K562 (cell line): ENCODE results near the gene MICU1. TPM values are rescaled to one million over a fixed set of nuclear protein-coding genes. Genes with fewer than 3 reads are reported as not detected.

ENCODE experiments used
- ATAC-seq: fragments of 200-7000 bp; cut with Tn5 transposase; 3 replicates; pipeline ENCODE4 v1.9.1; 2020; ENCODE audit warnings: moderate library complexity
- BruUV-seq: library from RNA; stranded (reverse); fragments of 400-500 nt; replicated peaks from 2 replicates; lab custom pipeline; 2021; lab: Mats Ljungman, UMichigan
- CTCF ChIA-PET: fragments of 300-600 bp; formaldehyde crosslinking; extraction: SDS; loops from one replicate; lab custom pipeline; 2021; ENCODE audit warnings: low intra/inter-chr PET ratio; lab: Yijun Ruan, JAX
- POLR2A ChIA-PET: fragments of 300-600, 350-650 bp; sonication (Branson Sonifier 250); formaldehyde crosslinking; extraction: SDS; loops from one replicate; lab custom pipeline; 2021; ENCODE audit warnings: antibody characterized with exemption, inconsistent platforms; lab: Yijun Ruan, JAX
- DNase-seq, 4 experiments: peaks; one replicate each; pipeline versions ENCODE4 v3.0.0 to v3.0.0-alpha.2; 2011 to 2018; ENCODE audit warnings: low spot score in 3 of 4, mixed read lengths in 3 of 4; ENCODE audit errors: extremely low read depth in 1 of 4
- FAIRE-seq: peaks from 2 replicates; lab custom pipeline; 2011; peaks lifted over from hg19 to GRCh38; lab: Jason Lieb, UNC
- H2AFZ ChIP-seq: 2 replicates; pipeline ENCODE4 v1.6.0; 2011; ENCODE audit warnings: low read depth, low read length, control low read depth, inconsistent platforms
- H3K27ac ChIP-seq: fragments of 200-600 bp; 3 replicates; pipeline ENCODE4 v1.8.0; 2011; ENCODE audit warnings: low read depth, mild to moderate bottlenecking, control low read depth, inconsistent platforms, low read length, moderate library complexity, mixed read lengths; ENCODE audit errors: extremely low read depth
- H3K27me3 ChIP-seq, 2 experiments: fragments of 300-600 bp in 1 of 2; 2 replicates in 1 of 2; 3 replicates in 1 of 2; pipeline versions ENCODE4 v1.6.0 to v1.8.0; 2011; ENCODE audit warnings: inconsistent platforms in 2 of 2, low read length in 2 of 2, mild to moderate bottlenecking in 1 of 2, mixed read lengths in 1 of 2, moderate library complexity in 1 of 2; ENCODE audit not compliant: control insufficient read depth in 2 of 2, insufficient read depth in 2 of 2
- H3K36me3 ChIP-seq: fragments of 300-600 bp; 3 replicates; pipeline ENCODE4 v1.8.0; 2011; ENCODE audit warnings: mild to moderate bottlenecking, low read length, inconsistent platforms; ENCODE audit not compliant: control insufficient read depth, insufficient read depth
- H3K4me1 ChIP-seq, 2 experiments: fragments of 200-600 bp in 1 of 2; replicated peaks in 1 of 2; 2 replicates in 1 of 2; 3 replicates in 1 of 2; pipeline versions ENCODE4 v1.5.1 to v1.8.0; 2011; ENCODE audit warnings: inconsistent platforms in 2 of 2, low read length in 2 of 2, mild to moderate bottlenecking in 1 of 2, mixed read lengths in 1 of 2, moderate library complexity in 1 of 2; ENCODE audit not compliant: control insufficient read depth in 2 of 2, insufficient read depth in 2 of 2
- H3K4me2 ChIP-seq: 2 replicates; pipeline ENCODE4 v1.6.1; 2011; ENCODE audit warnings: low read length, control low read depth, inconsistent platforms, mixed read lengths; ENCODE audit not compliant: insufficient read depth
- H3K4me3 ChIP-seq: fragments of 200-600 bp; sonication (generic), shearing (Covaris generic); 2 replicates; pipeline ENCODE4 v1.5.1; 2016; ENCODE audit warnings: control low read depth, inconsistent platforms
- H3K79me2 ChIP-seq: fragments of 200-600 bp; 3 replicates; pipeline ENCODE4 v1.8.0; 2011; ENCODE audit warnings: low read length, inconsistent platforms; ENCODE audit not compliant: control insufficient read depth, insufficient read depth
- H3K9ac ChIP-seq, 2 experiments: 2 replicates each; pipeline versions ENCODE4 v1.6.0 to v1.6.1; 2011; ENCODE audit warnings: low read depth in 2 of 2, low read length in 2 of 2, control low read depth in 1 of 2, inconsistent platforms in 1 of 2, mild to moderate bottlenecking in 1 of 2, mixed read lengths in 1 of 2; ENCODE audit not compliant: insufficient read depth in 1 of 2
- H3K9me1 ChIP-seq: one replicate; pipeline ENCODE4 v1.6.0; 2011; ENCODE audit warnings: inconsistent platforms, mild to moderate bottlenecking, low read length, moderate library complexity; ENCODE audit not compliant: control insufficient read depth, insufficient read depth
- H3K9me3 ChIP-seq: replicated peaks from 2 replicates; pipeline ENCODE4 v1.5.1; 2011; ENCODE audit warnings: low read depth, low read length, inconsistent platforms; ENCODE audit not compliant: control insufficient read depth, insufficient read depth
- H4K20me1 ChIP-seq: replicated peaks from 2 replicates; pipeline ENCODE4 v1.6.1; 2011; ENCODE audit warnings: low read length, inconsistent platforms, mixed read lengths; ENCODE audit not compliant: control insufficient read depth, insufficient read depth
- BCL6 ChIP-seq: fragments of 250-450 bp; sonication (Bioruptor Pico); IDR thresholded peaks from 2 replicates; pipeline ENCODE4 v1.4.0; 2020
- HMG20B ChIP-seq: fragments of 250-450 bp; sonication (Bioruptor Pico); IDR thresholded peaks from 2 replicates; pipeline ENCODE4 v1.5.0; 2021; ENCODE audit warnings: mild to moderate bottlenecking
- HNRNPL ChIP-seq: fragments of 200-400 bp; formaldehyde crosslinking; IDR thresholded peaks from 2 replicates; pipeline ENCODE4 v1.6.1; 2017; ENCODE audit warnings: low read depth, mild to moderate bottlenecking, low read length
- KAT2B ChIP-seq: IDR thresholded peaks from one replicate; pipeline ENCODE4 v1.6.1; 2012; ENCODE audit warnings: low read depth, mild to moderate bottlenecking, control low read depth, inconsistent platforms, low read length, moderate library complexity
- MCM5 ChIP-seq: fragments of 450-650 bp; IDR thresholded peaks from 2 replicates; pipeline ENCODE4 v1.6.1; 2016; ENCODE audit warnings: low read depth
- NR1H2 ChIP-seq: sonication (generic); formaldehyde crosslinking; IDR thresholded peaks from 2 replicates; pipeline ENCODE4 v1.4.0; 2020; ENCODE audit warnings: mild to moderate bottlenecking, missing genetic modification reagents
- POLR2H ChIP-seq: IDR thresholded peaks from 2 replicates; pipeline ENCODE4 v1.6.1; 2016; ENCODE audit warnings: missing genetic modification characterization, low read depth, mild to moderate bottlenecking, control low read depth, missing compliant biosample characterization, moderate library complexity
- SETDB1 ChIP-seq: IDR thresholded peaks from one replicate; pipeline ENCODE4 v1.6.1; 2012; ENCODE audit warnings: low read length, control low read depth, inconsistent platforms
- SIRT6 ChIP-seq: IDR thresholded peaks from one replicate; pipeline ENCODE4 v1.6.1; 2012; ENCODE audit warnings: low read depth, mild to moderate bottlenecking, control low read depth, inconsistent platforms, low read length, moderate library complexity
- TBL1XR1 ChIP-seq, 2 experiments: IDR thresholded peaks; 2 replicates each; pipeline ENCODE4 v1.6.1; 2012; ENCODE audit warnings: improper control_type of control experiment in 2 of 2, low read length in 2 of 2, mild to moderate bottlenecking in 1 of 2
- TCF3 ChIP-seq: sonication (generic); formaldehyde crosslinking; IDR thresholded peaks from 2 replicates; pipeline ENCODE4 v1.4.0; 2020; ENCODE audit warnings: mild to moderate bottlenecking, missing genetic modification reagents
- ZNF12 ChIP-seq: sonication (generic); formaldehyde crosslinking; IDR thresholded peaks from 2 replicates; pipeline ENCODE4 v1.4.0; 2020; ENCODE audit warnings: mild to moderate bottlenecking, missing genetic modification reagents
- ZNF551 ChIP-seq: fragments of 250-450 bp; sonication (Bioruptor Pico); IDR thresholded peaks from 2 replicates; pipeline ENCODE4 v1.5.0; 2021; ENCODE audit warnings: mild to moderate bottlenecking, moderate library complexity
- WGBS: fragments of 100-300 bp; shearing (Covaris generic); methylation state at CpG from one replicate; pipeline ENCODE4 v1.1.6; 2016; ENCODE audit warnings: low coverage, mixed read lengths; ENCODE audit not compliant: insufficient coverage; ENCODE audit errors: missing lambda C conversion rate; 5-methylcytosine and 5-hydroxymethylcytosine counted together
- in situ Hi-C: fragments of 300-500 bp; cut with MboI; formaldehyde crosslinking; loops from 4 replicates; pipeline ENCODE4 v1.15.0; 2018; ENCODE audit warnings: inconsistent platforms, mixed read lengths
- intact Hi-C: fragments of 100-400 bp; cut with micrococcal nuclease; formaldehyde crosslinking; loops from 2 replicates; pipeline ENCODE4 v1.14.2; 2022
- polyA plus RNA-seq, 8 experiments: library from polyadenylated mRNA; depleted of rRNA in 4 of 8; stranded (reverse) in 5 of 8; unstranded in 3 of 8; fragments of >200 nt; fragmentation: Nextera tagmentation in 2 of 8; fragmentation: Illumina TruSeq in 1 of 8; extraction: Ambion mirVana in 2 of 8; extraction: Trizol in 1 of 8; gene quantifications; 2 replicates each; pipeline versions ENCODE4 v1.2.1 to v1.2.3, GENCODE V29; 2011 to 2014; ENCODE audit warnings: inconsistent platforms in 1 of 8, missing spikeins in 1 of 8
- total RNA-seq, 7 experiments: library from RNA; depleted of rRNA in 6 of 7; stranded (reverse); fragments of >200 nt in 6 of 7; fragmentation: Illumina TruSeq in 2 of 7; extraction: Trizol in 2 of 7; gene quantifications; 2 replicates each; pipeline versions ENCODE4 v1.2.1 to v1.2.3, GENCODE V29; 2011 to 2021; ENCODE audit warnings: low replicate concordance in 1 of 7
- TF ChIP-seq, protein P1 (sequence below): fragments of 450-650 bp; IDR thresholded peaks from 2 replicates; pipeline ENCODE4 v1.6.1; 2016; ENCODE audit warnings: low read depth

MICU1 gene
- total and polyA plus RNA-seq, 9 of the 15 experiments (the other 6 are each of a cell fraction or from before 2014, with no cell fraction given): 29.3 to 76.8 (median 48.4) TPM

DNA sequence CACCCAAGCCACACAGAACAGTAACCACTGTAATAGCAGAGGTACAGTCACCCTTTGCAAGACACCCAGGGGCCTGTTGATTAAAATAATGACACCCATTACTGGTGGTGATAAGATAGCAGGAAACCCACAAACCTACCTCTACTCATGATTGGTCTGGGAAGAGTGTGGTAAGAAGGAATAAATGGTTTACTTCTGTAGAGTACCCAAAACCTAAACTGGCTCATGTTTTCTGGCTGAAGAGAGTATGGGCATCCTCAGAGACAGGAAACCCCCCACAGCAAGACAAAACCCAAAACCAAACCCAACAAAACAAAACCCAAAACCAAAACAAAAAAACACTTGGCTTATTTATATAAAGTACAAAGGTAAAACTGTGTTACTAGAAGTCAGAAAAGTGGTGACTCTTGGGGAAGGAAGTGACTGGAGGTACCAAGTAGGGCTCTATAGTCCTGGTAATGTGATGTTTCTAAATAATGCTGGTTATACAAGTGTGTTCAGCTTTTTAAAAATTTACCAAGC, 255.6 kb downstream of the MICU1 start (continued):
- no peak for TF ChIP-seq NR1H2

DNA sequence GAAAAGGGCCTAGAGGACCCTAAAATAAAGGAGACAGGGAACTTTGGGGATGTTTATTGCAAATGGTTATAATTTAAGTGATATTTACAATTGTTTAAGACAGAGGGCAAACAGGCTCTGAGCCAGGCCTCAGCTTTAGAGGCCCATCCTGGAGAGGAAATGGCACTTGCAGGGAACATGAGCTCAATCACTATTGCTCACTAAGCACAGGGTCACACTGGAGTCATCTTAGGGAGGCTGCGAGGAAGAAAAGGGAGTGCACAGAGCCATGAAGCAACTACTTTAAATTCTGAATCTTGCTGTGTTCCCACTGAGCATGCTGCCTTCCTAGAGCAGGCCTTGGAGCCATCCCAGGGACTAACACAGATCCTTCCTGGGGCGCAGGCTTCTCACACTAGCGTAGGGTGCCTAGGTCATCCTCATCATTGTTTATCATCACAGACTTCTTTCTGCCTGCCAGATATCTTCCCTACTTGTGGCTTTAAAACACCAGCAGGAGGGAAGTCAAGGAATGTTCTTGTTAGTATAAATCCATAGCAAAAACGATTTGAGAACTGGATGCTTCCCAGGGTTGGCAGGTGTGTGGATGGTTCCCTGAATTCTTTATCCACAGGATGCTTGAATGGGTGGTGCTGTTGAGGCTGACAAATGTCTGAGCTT, 258.4 kb downstream of the MICU1 start:
- Histone ChIP-seq H3K9ac (no peak overlapping the region), H2AFZ (no peak overlapping the region), H3K27ac (no peak overlapping the region), H3K27me3 (no peaks in the 10 kb centered on the region), H3K4me1 (peaks cover 9 to 11% of the 10 kb centered on the region in 2 experiments; a peak in 4 of 5 replicates), H4K20me1 (no peaks in the 10 kb centered on the region), H3K9me3 (no peaks in the 10 kb centered on the region), H3K4me3 (no peak overlapping the region), H3K9me1 (no peaks in the 10 kb centered on the region), H3K36me3 (peaks cover 30% of the 10 kb centered on the region; the same call in 2 of the 3 replicates), H3K79me2 (no peaks in the 10 kb centered on the region), H3K4me2 (no peak overlapping the region)
- DNase-seq: no peak
- ChIA-PET POLR2A (no interaction called here), CTCF (no interaction called here)
- FAIRE-seq: no peak
- in situ Hi-C loops: loop anchor here (10.0 kb wide), 1 partner anchor 697 kb away; no protein-coding TSS in a partner anchor
- intact Hi-C loops: loop anchor here (10.0 kb wide), 1 partner anchor 327 kb away; the partner anchor contains the start of gene MCU
- BruUV-seq: TSS peak; percentile 74
- 65% methylated on average over 4 of the region's 4 CpGs for WGBS
- ATAC-seq: no peak
- no peak for TF ChIP-seq MCM5
- TF ChIP-seq BCL6 (CRISPR knock-in tag): no peak
- no peak for TF ChIP-seq TBL1XR1 (IDR thresholded peaks at IDR 0.05; ENCODE audit: low read length in 2 of 2)
- no peak for TF ChIP-seq SETDB1
- TF ChIP-seq KAT2B: no peak
- TF ChIP-seq SIRT6: no peak
- TF ChIP-seq ZNF12 (CRISPR knock-in tag): no peak
- no peak for TF ChIP-seq POLR2H (tag)
- TF ChIP-seq TCF3 (CRISPR knock-in tag): no peak
- TF ChIP-seq HMG20B (CRISPR knock-in tag): no peak
- no peak for TF ChIP-seq HNRNPL
- no peak for TF ChIP-seq ZNF551
- TF ChIP-seq, protein P1, sequence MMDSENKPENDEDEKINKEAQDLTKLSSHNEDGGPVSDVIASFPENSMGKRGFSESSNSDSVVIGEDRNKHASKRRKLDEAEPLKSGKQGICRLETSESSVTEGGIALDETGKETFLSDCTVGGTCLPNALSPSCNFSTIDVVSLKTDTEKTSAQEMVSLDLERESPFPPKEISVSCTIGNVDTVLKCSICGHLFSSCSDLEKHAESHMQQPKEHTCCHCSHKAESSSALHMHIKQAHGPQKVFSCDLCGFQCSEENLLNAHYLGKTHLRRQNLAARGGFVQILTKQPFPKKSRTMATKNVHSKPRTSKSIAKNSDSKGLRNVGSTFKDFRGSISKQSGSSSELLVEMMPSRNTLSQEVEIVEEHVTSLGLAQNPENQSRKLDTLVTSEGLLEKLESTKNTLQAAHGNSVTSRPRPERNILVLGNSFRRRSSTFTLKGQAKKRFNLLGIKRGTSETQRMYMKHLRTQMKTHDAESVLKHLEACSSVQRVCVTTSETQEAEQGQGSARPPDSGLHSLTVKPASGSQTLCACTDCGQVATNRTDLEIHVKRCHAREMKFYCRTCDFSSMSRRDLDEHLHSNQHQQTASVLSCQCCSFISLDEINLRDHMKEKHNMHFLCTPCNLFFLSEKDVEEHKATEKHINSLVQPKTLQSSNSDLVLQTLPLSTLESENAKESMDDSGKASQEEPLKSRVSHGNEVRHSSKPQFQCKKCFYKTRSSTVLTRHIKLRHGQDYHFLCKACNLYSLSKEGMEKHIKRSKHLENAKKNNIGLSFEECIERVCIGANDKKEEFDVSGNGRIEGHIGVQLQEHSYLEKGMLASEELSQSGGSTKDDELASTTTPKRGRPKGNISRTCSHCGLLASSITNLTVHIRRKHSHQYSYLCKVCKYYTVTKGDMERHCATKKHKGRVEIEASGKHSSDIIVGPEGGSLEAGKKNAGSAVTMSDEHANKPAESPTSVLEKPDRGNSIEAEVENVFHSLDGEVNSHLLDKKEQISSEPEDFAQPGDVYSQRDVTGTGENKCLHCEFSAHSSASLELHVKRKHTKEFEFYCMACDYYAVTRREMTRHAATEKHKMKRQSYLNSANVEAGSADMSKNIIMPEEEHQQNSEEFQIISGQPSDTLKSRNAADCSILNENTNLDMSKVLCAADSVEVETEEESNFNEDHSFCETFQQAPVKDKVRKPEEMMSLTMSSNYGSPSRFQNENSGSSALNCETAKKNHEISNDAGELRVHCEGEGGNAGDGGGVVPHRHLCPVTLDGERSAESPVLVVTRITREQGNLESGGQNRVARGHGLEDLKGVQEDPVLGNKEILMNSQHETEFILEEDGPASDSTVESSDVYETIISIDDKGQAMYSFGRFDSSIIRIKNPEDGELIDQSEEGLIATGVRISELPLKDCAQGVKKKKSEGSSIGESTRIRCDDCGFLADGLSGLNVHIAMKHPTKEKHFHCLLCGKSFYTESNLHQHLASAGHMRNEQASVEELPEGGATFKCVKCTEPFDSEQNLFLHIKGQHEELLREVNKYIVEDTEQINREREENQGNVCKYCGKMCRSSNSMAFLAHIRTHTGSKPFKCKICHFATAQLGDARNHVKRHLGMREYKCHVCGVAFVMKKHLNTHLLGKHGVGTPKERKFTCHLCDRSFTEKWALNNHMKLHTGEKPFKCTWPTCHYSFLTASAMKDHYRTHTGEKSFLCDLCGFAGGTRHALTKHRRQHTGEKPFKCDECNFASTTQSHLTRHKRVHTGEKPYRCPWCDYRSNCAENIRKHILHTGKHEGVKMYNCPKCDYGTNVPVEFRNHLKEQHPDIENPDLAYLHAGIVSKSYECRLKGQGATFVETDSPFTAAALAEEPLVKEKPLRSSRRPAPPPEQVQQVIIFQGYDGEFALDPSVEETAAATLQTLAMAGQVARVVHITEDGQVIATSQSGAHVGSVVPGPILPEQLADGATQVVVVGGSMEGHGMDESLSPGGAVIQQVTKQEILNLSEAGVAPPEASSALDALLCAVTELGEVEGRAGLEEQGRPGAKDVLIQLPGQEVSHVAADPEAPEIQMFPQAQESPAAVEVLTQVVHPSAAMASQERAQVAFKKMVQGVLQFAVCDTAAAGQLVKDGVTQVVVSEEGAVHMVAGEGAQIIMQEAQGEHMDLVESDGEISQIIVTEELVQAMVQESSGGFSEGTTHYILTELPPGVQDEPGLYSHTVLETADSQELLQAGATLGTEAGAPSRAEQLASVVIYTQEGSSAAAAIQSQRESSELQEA: no peak
